Cardiac fibroblast (primary cell): ENCODE results near the gene KRT77.
A peak's percentile ranks its signal among the peaks of the same experiment; 100 is the strongest.
"Not testable (repeated sequence)": the region's sequence is repeated elsewhere in the genome, so short reads cannot be mapped to it uniquely, and the experiment has no call there.

ENCODE experiments used
- DNase-seq, 2 donors: peaks; one replicate each; pipeline versions ENCODE4 v3.0.0 to v3.0.0-alpha.2; 2010; ENCODE audit warnings: low read depth in 2 of 2
- H3K4me3 ChIP-seq, 2 donors: replicated peaks in 1 of 2; 1 replicate in 1 of 2; 2 replicates in 1 of 2; pipeline ENCODE4 v1.5.1; 2011; ENCODE audit warnings: low read depth in 2 of 2, low read length in 2 of 2, mild to moderate bottlenecking in 2 of 2, moderate library complexity in 1 of 2
- CTCF ChIP-seq: IDR thresholded peaks from one replicate; pipeline ENCODE4 v1.5.1; 2011; ENCODE audit warnings: low read depth, mild to moderate bottlenecking, low read length, inconsistent platforms

Gene KRT77

GRCh38 chr12:52714887-52715281, 11.6 kb upstream of the KRT77 start:
- TF ChIP-seq CTCF = no peak
- DNase-seq = no peak
- H3K4me3 ChIP-seq = no peak overlapping the region

GRCh38 chr12:52713960-52714886, 10.9 kb upstream of the KRT77 start:
- no peak for TF ChIP-seq CTCF
- H3K4me3 ChIP-seq = no peak overlapping the region
- DNase-seq = no peak

GRCh38 chr12:52712122-52712521, 8.8 kb upstream of the KRT77 start:
- H3K4me3 ChIP-seq, DNase-seq: not testable (repeated sequence)

GRCh38 chr12:52710730-52711129, 7.4 kb upstream of the KRT77 start:
- no peak overlapping the region for H3K4me3 ChIP-seq
- TF ChIP-seq CTCF = no peak
- DNase-seq = no peak

- H3K4me3 ChIP-seq = no peak overlapping the region
- TF ChIP-seq CTCF = no peak
- DNase-seq = no peak
Measured at GRCh38 chr12:52708010-52708409, 4.7 kb upstream of the KRT77 start.

GRCh38 chr12:52704464-52704863, 1.1 kb upstream of the KRT77 start:
- TF ChIP-seq CTCF = no peak
- no peak overlapping the region for H3K4me3 ChIP-seq
- DNase-seq = peak in 1 of 2 donors; percentile 4

GRCh38 chr12:52703878-52704277, 554 bp upstream of the KRT77 start:
- no peak overlapping the region for H3K4me3 ChIP-seq
- TF ChIP-seq CTCF = no peak
- no peak for DNase-seq
